OCI-LY1 (cell line): ENCODE measurements around the gene TCF25.

Experiments used
- CTCF ChIP-seq: fragments of 200-600 bp; sonication (generic), shearing (Covaris generic); IDR thresholded peaks from 2 replicates; pipeline ENCODE4 v1.5.1; 2017; ENCODE audit warnings: mild to moderate bottlenecking, antibody characterized with exemption, low read length, moderate library complexity, mixed read lengths
- EZH2 ChIP-seq: fragments of 200-600 bp; sonication (generic), shearing (Covaris generic); IDR thresholded peaks from 2 replicates; pipeline ENCODE4 v1.8.0; 2017; ENCODE audit warnings: borderline replicate concordance, mixed run types, mild to moderate bottlenecking, antibody characterized with exemption, low read length, moderate library complexity, mixed read lengths

- TF ChIP-seq CTCF (no peak), EZH2 (no peak)
Measured at GRCh38 chr16:89831810-89832328, 41.5 kb upstream of the TCF25 start.
